ENCODE measurements around the gene NFAM1.

DNA sequence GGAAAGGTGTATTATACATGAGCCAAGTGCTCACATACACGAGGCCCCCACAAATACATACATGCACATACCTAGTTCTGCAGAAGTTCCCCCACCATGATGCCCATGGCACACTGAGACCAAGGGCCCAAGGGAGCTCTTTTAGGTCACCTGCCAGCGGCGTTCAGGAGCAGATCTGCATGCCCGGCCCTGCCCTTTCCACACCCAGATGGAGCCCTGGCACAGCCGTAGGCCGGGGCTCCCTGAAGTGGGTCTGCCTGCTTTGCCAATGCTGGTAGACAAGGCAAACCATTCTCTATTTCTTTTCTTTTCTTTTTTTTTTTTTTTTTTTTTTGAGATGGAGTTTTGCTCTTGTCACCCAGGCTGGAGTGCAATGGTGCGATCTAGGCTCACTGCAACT lies 21.5 kb downstream of the NFAM1 start:
- TF ChIP-seq, protein P1, sequence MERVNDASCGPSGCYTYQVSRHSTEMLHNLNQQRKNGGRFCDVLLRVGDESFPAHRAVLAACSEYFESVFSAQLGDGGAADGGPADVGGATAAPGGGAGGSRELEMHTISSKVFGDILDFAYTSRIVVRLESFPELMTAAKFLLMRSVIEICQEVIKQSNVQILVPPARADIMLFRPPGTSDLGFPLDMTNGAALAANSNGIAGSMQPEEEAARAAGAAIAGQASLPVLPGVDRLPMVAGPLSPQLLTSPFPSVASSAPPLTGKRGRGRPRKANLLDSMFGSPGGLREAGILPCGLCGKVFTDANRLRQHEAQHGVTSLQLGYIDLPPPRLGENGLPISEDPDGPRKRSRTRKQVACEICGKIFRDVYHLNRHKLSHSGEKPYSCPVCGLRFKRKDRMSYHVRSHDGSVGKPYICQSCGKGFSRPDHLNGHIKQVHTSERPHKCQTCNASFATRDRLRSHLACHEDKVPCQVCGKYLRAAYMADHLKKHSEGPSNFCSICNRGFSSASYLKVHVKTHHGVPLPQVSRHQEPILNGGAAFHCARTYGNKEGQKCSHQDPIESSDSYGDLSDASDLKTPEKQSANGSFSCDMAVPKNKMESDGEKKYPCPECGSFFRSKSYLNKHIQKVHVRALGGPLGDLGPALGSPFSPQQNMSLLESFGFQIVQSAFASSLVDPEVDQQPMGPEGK (tag by site-specific recombination; IDR thresholded peaks at IDR 0.05): no peak
- TF ChIP-seq, protein P2, sequence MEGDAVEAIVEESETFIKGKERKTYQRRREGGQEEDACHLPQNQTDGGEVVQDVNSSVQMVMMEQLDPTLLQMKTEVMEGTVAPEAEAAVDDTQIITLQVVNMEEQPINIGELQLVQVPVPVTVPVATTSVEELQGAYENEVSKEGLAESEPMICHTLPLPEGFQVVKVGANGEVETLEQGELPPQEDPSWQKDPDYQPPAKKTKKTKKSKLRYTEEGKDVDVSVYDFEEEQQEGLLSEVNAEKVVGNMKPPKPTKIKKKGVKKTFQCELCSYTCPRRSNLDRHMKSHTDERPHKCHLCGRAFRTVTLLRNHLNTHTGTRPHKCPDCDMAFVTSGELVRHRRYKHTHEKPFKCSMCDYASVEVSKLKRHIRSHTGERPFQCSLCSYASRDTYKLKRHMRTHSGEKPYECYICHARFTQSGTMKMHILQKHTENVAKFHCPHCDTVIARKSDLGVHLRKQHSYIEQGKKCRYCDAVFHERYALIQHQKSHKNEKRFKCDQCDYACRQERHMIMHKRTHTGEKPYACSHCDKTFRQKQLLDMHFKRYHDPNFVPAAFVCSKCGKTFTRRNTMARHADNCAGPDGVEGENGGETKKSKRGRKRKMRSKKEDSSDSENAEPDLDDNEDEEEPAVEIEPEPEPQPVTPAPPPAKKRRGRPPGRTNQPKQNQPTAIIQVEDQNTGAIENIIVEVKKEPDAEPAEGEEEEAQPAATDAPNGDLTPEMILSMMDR (tag by site-specific recombination; IDR thresholded peaks at IDR 0.05): no peak
- TF ChIP-seq ZNF112 (tag by site-specific recombination; IDR thresholded peaks at IDR 0.05) (no peak), ZNF350 (tag by site-specific recombination; IDR thresholded peaks at IDR 0.05) (no peak), ZFP37 (tag by site-specific recombination; IDR thresholded peaks at IDR 0.05) (no peak)

All from HEK293 (cell line).